ENCODE data around the gene IDH2.

Gene IDH2

DNA sequence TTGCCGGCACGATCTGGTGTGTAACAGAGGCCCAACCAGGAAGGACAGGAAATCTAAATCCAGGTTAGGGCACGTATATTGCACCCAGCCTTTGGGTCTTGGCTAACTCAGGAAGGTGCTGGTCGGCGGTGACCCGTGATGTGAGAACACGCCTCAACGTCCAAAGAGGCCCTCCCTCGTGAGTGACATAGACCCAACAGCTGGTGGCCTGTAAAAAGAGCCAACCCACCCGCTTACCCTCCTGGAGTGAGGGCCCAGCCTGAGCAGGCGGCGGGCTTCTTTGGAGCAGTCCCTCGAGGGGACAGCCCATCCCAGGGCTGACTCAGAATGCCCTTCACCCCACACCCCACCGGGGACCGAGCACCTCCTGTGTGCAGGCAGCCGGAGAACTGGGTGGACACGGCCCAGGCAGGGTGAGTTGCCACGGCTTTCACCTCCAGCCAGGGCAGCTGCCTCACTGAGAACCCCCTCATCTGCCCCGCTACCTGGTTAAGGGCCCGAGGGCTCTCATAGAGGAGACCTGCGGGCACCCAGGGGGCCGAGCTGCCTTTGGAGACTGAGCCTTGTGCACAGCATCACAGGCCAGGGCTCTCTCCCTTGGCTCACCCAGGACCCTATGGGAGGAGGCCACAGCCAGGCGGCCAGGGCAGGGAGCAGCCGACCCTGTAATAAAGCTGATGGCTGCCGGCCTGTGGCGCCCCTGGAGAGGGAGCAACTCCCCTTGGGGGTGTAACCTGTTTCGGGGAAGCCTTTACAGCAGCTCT lies 59.3 kb downstream of the IDH2 start:
- no peak for DNase-seq (ENCODE audit: low read depth)

DNA sequence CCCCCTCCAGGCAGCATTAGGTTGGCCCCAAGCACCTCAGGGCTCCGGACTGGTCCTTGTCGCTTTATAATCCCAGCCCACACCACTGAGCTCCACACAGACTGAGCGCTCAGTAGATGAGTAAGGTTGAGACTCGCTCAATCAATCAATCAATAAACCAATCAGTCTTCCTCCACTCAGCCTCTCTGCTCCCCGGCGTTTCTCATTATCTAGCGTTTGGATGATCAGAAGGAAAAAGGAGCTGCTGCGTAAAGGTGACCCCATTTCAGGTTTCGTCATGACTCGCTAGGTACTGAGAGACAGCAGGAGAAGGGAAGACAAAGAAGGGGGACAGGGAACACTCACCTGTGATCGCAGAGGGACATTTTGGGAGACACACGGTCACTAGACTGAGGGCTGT lies 59.9 kb downstream of the IDH2 start:
- no peak for DNase-seq (ENCODE audit: low read depth)

DNA sequence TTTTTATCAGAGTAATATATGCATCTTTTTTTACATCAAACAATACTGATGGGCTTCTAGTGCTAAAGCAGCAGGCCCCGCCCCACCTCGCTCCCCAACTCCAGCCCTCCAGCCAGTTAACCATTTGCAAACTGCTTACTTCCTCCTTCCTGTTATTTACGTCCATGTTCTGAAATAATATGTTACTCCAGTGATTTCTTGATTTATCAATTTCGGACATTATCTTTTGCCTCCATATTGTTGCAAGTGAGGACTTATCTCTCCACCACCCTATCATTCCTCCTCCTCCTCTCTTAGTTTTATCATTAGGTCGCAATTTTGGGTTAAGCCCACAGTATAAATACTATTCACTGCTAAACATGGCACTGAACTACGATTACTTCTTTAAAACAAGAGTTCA lies 61.6 kb downstream of the IDH2 start:
- no peak for DNase-seq (ENCODE audit: low read depth)

DNA sequence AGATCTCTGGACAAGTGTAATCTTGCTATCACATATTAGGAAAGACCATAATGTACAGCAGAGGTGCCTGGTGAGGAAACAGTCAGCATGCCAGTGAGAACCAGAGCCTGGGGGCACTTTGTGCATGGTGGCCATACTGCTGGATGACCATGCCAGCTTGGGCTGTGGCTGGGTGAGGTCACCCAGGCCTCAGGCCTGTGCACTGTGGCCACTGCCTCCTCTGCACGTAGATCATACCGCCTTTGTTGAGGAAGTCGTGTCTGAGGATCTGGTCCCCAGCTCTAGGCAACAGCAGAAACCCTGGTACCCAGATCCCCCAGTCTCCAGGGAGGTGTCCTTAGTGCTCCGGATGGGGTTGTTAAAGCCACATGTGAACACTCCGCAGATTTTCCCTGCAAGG lies 62.3 kb downstream of the IDH2 start:
- DNase-seq (ENCODE audit: low read depth): no peak

DNA sequence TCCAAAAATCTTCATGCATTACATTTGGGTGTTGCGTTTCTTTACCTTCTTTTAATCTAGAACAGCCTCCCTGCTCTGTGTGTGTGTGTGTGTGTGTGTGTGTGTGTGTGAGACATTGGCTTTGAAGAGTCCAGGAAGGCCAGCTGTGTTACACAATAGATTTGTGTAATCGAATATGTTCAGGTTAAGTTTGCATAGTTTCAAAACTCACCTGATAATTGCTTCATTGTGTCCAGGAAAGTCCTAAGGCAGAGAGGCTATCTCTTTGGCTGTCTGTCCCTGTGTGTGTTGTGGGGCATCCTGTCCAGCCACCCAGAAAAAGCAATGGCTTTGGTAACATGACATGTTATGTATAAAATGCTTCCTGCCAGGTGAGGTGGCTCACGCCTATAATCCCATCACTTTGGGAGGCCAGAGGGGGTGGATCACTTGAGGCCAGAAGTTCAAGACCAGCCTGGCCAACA lies 63.6 kb downstream of the IDH2 start:
- DNase-seq (ENCODE audit: low read depth): no peak

DNA sequence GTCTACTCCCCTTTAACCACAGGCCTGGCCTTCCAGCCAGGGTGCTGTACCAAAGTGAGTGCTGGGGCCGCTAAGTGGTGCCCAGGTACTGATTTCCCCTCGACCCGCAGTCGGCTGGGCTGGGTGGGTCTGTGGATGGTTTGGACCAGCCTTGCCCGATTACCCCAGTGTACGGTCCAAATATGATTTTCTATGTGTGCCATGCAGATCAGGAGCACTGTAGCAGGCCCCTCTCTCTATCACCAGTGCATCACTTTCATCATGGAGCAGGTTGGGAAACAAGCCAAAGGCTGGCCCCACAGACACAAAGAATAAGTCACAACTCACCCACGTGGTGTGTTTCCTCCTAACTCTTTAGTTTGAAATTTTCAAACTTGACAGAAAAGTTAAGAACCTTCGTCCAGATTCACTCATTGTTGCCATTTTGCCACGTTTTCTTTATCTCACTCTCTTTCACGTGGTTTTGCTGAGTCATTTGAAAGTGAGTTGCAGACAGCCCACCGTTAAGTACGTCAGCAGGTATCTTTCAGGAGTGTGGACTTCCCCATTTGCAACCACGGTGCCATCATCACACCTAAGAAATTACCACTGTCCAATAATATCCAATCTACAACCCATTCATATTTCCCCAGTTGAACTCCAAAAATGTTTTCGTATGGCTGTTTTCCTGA lies 64.2 kb downstream of the IDH2 start:
- DNase-seq (ENCODE audit: low read depth): no peak

DNA sequence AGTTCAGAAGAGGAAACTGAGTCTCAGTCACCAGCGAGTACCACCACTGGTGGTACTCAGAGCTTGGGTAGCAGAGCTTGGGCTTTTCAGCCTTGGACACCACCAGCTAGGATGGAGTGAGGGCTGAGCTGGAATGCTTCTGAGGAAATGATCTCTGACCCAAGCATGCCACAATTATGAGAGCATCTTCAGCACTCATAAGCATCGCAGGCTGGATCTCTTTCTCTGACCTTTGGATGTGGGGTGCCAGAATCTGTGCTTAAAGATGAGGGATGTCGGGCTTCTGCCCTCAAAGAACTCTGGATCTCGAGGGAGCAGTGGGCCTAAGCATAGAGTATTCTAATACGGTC lies 64.8 kb downstream of the IDH2 start:
- DNase-seq (ENCODE audit: low read depth): no peak

DNA sequence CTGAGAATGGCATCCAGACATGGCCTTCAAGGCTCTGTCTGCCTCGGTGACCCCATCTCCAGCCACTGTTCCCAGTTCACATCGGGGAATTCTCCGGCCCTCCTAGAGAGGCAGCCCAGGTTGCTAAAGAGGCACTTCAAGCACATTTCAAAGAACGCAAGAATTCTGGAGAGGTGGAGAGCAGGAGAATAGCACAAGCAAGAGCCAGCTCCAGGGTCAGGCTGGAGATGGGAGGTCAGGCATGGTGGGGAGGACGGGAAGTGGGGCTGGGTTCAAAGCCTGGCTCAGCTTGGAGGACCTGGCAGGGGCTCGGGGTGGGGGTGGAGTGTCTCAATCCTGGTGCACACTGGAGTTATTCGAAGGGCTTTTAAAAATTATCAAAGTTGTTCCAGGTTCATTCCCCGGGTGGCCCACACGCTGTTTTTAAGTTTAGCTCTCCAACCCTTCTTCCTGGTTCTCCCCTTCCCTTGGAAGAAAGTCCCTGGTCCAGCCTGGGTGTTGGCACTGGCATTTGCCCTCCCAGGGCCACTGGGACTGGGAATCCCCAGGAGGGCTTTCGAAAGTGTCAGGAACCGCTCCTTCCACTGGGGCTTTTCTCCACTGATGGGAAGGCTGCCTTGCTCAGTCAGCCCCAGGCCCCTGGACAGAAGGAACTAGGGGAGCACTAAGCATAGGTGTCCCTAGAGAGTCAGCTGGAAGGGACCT lies 65.3 kb downstream of the IDH2 start:
- no peak for DNase-seq (ENCODE audit: low read depth)

DNA sequence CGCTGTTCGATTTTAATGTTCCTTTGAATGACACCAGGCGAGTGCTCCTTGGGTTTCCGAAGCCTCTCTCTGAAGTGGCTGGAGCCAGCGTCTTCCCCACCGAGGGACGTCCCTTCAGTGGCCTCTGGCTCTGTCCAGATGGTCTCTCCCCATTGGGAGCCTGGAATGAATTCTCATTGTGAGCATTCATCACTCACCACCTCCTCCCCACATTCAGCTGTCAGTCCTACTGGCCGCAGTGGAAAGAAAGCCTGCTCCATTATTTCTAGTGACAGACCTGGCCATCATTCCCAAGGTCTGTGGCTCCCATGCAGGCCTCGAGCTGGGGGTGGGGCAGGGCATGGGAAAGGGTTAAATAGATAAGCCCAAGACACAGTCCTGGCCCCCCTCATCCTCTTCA lies 65.9 kb downstream of the IDH2 start:
- no peak for DNase-seq (ENCODE audit: low read depth)

DNA sequence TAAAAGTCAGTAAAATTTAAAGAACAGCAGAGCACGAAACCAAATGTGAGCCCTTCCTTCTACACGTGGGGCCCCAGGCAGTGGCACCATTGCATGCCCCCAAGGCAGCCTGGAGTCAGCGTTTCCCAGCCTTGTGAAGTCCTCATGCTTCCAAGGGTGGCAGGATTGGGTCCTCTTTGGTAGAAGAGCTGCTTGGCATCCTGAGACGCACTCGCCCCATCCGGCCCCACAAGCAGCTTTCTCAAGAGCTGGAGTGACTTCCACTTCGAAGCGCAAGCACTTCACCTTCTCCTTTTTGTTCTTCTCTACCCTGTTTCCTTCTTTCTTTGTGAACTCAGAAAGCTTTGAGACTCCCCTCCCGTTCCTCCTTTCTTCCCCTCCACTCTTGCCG lies 66.4 kb downstream of the IDH2 start:
- DNase-seq (ENCODE audit: low read depth): no peak

DNA sequence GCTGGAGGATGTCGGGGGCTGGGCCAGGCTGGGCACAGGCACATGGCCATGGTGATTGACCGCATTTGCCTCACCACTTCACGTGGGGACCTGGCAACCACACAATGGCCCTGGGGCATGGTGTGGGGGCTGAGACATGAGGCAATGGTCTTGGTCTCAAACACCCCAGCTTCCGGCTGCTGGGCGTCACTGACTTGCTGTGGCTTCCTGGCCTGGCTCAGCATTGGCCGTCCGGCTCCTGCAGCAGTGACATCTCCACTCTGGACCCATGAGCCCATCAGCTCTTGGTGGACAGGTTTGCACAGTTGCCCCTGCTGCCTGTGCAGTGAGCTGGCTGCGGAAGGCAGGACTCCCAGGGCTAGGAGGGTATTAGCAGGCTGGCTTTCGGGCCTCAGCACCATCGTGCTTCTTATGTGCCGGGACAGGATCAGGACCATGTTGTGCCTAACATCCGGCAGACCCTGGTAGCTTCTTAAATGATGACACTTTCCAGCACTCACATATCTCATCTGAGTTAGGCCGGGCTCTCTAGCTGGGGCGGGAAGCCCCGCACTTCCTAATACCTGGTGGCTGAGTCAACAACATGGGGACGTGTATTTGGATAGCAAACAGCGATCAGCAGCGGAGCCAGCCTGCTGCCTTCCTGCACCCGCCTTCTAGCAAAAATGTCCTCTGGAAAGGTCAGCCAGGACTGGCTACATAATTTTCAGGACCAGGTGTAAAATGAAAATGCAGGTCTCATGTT lies 67.0 kb downstream of the IDH2 start:
- DNase-seq (ENCODE audit: low read depth): peak; percentile 18

DNA sequence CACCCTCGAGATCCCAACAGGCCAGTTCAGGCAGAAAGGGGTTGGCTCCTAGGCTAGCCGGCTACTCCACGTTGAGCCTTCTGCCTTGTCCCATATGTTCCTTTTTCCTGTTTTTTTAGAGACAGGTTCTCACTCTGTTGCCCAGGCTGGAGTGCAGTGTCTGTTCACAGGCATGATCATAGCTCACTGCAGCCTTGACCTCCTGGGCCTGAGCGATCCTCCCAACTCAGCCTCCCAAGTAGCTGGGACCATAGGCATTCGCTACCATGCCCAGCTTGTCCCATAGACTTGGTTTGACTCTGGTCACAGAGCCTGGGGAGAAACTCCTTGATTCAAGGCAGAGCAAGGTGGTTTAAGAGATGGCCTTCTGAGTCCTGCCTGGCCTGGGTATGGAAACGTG lies 68.8 kb downstream of the IDH2 start:
- no peak for DNase-seq (ENCODE audit: low read depth)

Data from non-pigmented ciliary epithelial cell (primary cell).